ENCODE data around the gene IBA57. TPM values are rescaled to one million over a fixed set of nuclear protein-coding genes. Genes with fewer than 3 reads are reported as not detected.
A peak's percentile ranks its signal among the peaks of the same experiment; 100 is the strongest.
"Not testable (repeated sequence)": the region's sequence is repeated elsewhere in the genome, so short reads cannot be mapped to it uniquely, and the experiment has no call there.

The IBA57 gene
- total and polyA plus RNA-seq, 7 donors: 2.9 to 14.0 (median 4.8) TPM

DNA sequence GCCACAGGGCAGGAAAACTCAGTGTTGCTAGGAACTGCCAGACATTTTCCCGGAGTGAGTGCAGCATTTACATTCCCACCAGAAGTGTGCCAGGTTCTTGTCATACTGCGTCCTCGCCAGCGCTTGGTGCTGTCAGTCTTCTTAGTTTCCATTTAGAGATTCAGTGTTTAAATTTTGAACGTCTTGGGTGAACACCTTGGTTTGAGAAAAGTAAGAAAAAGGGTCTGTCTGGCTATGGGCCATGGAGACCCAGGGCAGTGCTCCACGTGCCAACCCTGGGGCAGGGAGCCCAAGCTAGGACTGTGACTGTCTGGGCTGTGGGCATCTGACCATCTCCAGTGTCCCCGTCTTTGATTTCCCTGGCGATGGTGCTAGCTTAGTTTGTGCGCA is 16.0 kb downstream of the IBA57 start:
- 92 to 94% methylated on average over 9 of the region's 9 CpGs for WGBS, 2 donors
- no peak for DNase-seq

DNA sequence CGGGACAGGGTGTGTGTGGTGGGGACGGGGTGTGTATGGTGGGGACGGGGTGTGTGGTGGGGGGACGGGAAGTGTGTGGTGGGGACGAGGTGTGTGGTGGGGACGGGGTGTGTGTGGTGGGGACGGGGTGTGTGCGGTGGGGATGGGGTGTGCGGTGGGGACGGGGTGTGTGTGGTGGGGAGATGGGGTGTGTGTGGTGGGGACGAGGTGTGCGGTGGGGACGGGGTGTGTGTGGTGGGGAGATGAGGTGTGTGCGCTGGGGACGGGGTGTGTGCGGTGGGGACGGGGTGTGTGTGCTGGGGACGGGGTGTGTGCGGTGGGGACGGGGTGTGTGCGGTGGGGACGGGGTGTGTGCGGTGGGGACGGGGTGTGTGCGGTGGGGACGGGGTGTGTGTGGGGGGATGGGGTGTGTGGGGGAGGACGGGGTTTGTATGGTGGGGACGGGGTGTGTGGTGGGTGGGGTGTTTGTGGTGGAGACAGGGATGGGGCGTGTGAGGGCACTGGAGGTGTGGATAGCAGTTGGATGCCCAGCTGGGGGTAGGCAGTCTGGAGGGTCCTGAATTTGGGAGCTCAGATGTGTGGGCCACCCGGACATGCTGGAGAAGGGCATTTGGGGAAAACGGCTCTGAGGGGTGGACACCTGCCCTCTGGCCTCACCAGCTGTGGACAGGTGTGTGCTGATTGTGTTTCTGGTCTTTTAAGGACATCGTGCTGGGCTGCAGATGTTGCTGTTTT is 16.9 kb downstream of the IBA57 start:
- H3K27ac ChIP-seq: no peak overlapping the region
- no peak for DNase-seq
- H3K27me3 ChIP-seq: no peaks in the 10 kb centered on the region
- H3K4me1 ChIP-seq: peaks cover 0 to 11% (median 6%) of the 10 kb centered on the region in 4 donors
- no peak overlapping the region for H3K4me3 ChIP-seq
- no peaks in the 10 kb centered on the region for H3K9me3 ChIP-seq
- 89% methylated on average over 32 of the region's 32 CpGs for WGBS, 2 donors
- TF ChIP-seq EP300 (IDR thresholded peaks at IDR 0.05) (no peak), POLR2A (IDR thresholded peaks at IDR 0.05) (no peak), POLR2AphosphoS5 (IDR thresholded peaks at IDR 0.05) (no peak)
- TF ChIP-seq, protein P1, sequence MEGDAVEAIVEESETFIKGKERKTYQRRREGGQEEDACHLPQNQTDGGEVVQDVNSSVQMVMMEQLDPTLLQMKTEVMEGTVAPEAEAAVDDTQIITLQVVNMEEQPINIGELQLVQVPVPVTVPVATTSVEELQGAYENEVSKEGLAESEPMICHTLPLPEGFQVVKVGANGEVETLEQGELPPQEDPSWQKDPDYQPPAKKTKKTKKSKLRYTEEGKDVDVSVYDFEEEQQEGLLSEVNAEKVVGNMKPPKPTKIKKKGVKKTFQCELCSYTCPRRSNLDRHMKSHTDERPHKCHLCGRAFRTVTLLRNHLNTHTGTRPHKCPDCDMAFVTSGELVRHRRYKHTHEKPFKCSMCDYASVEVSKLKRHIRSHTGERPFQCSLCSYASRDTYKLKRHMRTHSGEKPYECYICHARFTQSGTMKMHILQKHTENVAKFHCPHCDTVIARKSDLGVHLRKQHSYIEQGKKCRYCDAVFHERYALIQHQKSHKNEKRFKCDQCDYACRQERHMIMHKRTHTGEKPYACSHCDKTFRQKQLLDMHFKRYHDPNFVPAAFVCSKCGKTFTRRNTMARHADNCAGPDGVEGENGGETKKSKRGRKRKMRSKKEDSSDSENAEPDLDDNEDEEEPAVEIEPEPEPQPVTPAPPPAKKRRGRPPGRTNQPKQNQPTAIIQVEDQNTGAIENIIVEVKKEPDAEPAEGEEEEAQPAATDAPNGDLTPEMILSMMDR (IDR thresholded peaks at IDR 0.05): no peak
- no peaks in the 10 kb centered on the region for H3K36me3 ChIP-seq
- intact Hi-C loops (cut with DNase I): no loop called here

More for the DNA sequence above, 16.0 kb downstream of the IBA57 start:
- H3K27ac ChIP-seq: no peak overlapping the region
- no peaks in the 10 kb centered on the region for H3K36me3 ChIP-seq
- no peak overlapping the region for H3K4me3 ChIP-seq
- no peaks in the 10 kb centered on the region for H3K27me3 ChIP-seq
- intact Hi-C loops (cut with DNase I): no loop called here
- H3K9me3 ChIP-seq: no peaks in the 10 kb centered on the region
- TF ChIP-seq EP300 (IDR thresholded peaks at IDR 0.05): no peak
- TF ChIP-seq, protein P1 (IDR thresholded peaks at IDR 0.05): no peak
- no peak for TF ChIP-seq POLR2AphosphoS5 (IDR thresholded peaks at IDR 0.05)
- no peak for TF ChIP-seq POLR2A (IDR thresholded peaks at IDR 0.05)
- H3K4me1 ChIP-seq: peaks cover 0 to 11% (median 6%) of the 10 kb centered on the region in 4 donors

DNA sequence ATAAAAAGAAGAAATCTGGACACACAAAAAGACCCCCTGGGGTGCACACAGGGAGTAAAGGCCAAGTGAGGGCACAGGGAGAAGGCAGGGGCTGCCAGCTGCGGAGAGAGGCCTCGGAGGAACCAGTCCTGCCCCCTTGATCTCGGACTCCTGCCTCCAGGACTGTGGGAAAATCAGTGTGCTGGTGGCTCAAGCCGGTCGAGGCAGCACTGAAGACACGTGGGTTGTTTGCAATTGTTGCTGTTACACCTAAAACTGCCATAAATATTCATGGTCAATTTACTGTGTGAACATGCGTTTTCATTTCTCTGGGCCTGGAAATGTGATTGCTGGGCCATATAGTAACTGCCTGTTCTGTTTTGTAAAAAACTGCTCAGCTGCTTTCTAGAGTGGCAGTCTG is 18.5 kb downstream of the IBA57 start:
- no peaks in the 10 kb centered on the region for H3K4me1 ChIP-seq
- H3K4me3 ChIP-seq: no peak overlapping the region
- H3K27me3 ChIP-seq: no peaks in the 10 kb centered on the region
- no peak for TF ChIP-seq POLR2A (IDR thresholded peaks at IDR 0.05)
- DNase-seq: no peak
- peaks cover 0 to 3% (median 0%) of the 10 kb centered on the region in 4 donors for H3K9me3 ChIP-seq
- 73 to 80% methylated on average over 7 of the region's 7 CpGs for WGBS, 2 donors
- H3K36me3 ChIP-seq: no peaks in the 10 kb centered on the region
- H3K27ac ChIP-seq: no peak overlapping the region
- intact Hi-C loops (cut with DNase I): no loop called here

DNA sequence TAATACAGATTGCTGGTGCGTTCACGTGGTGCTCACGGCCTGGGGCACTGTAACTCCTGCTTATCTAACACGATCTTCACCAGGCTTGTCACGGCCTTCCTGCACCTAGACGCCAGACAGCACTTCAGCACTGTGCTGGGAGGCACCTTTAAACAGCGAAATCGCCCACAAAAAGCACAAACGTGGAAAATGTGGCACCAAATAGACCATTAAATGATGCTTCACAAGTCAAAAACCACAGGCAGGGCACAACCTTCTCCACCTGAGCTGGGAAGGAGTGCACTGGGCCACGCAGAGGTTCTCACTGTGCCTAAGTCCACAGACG is 20.0 kb downstream of the IBA57 start:
- Histone ChIP-seq H3K27me3 (no peaks in the 10 kb centered on the region), H3K4me3 (no peak overlapping the region), H3K27ac (no peak overlapping the region), H3K4me1 (no peaks in the 10 kb centered on the region), H3K9me3 (peaks cover 0 to 3% (median 0%) of the 10 kb centered on the region in 4 donors), H3K36me3 (no peaks in the 10 kb centered on the region)
- 78 to 82% methylated on average over 11 of the region's 11 CpGs for WGBS, 2 donors
- TF ChIP-seq, protein P1 (IDR thresholded peaks at IDR 0.05): no peak
- TF ChIP-seq EP300 (IDR thresholded peaks at IDR 0.05): no peak
- no peak for TF ChIP-seq POLR2AphosphoS5 (IDR thresholded peaks at IDR 0.05)
- no peak for TF ChIP-seq POLR2A (IDR thresholded peaks at IDR 0.05)
- intact Hi-C loops (cut with DNase I): no loop called here
- DNase-seq: no peak

DNA sequence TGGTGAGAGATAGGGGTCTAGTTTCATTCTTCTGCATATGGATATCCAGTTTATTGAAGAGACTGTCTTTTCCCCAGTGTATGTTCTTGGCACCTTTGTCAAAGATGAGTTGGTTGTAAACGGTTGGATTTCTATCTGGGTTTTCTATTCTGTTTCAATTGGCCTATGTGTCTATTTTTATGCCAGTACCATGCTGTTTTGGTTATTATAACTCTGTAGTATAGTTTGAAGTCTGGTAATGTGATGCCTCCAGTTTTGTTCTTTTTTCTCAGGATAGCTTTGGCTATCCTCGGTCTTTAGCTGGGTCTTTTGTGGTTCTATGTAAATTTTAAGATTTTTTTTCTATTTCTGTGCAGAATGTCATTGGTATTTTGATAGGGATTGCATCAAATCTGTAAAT is 22.6 kb downstream of the IBA57 start:
- intact Hi-C loops (cut with DNase I); H3K9me3 ChIP-seq; H3K4me1 ChIP-seq; H3K27me3 ChIP-seq; H3K36me3 ChIP-seq; H3K27ac ChIP-seq; DNase-seq; H3K4me3 ChIP-seq: not testable (repeated sequence)
- 82 to 85% methylated on average over 2 of the region's 2 CpGs for WGBS, 2 donors

DNA sequence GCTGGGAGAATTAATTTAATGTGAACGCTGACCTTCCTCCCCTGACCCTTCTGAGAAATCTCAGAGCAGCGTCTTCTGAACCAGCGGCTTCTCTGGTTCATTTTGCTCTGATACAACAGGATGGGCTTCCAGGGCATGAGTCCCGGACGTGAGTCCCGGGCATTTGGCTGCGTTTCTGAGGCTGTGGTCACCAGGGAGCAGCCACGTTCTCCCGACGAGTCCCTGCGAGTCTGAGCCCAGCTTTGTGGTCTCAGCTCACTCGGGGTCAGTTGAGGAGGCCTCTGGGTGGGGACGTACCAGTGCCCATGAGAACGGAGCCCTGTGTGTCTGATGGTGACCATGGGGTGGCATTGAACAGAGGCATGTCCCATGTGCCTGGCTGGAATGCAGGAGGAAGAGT is 24.6 kb downstream of the IBA57 start:
- Histone ChIP-seq H3K4me1 (no peaks in the 10 kb centered on the region), H3K36me3 (no peaks in the 10 kb centered on the region), H3K4me3 (no peak overlapping the region), H3K27ac (no peak overlapping the region), H3K9me3 (peaks cover 0 to 3% (median 0%) of the 10 kb centered on the region in 4 donors), H3K27me3 (no peaks in the 10 kb centered on the region)
- intact Hi-C loops (cut with DNase I): no loop called here
- WGBS, 2 donors: 93 to 94% methylated on average over 14 of the region's 14 CpGs
- TF ChIP-seq EP300 (IDR thresholded peaks at IDR 0.05): no peak
- no peak for TF ChIP-seq POLR2A (IDR thresholded peaks at IDR 0.05)
- TF ChIP-seq, protein P1 (IDR thresholded peaks at IDR 0.05): no peak
- peak; percentile 36 for DNase-seq
